NCI-H1092 (cell line): Measurements from ENCODE around the gene VTI1A.
"Not testable (repeated sequence)": the region's sequence is repeated elsewhere in the genome, so short reads cannot be mapped to it uniquely, and the experiment has no call there.

Source experiments
- DNase-seq: peaks from one replicate; lab custom pipeline; 2025; lab: John Stamatoyannopoulos, UW

VTI1A gene

GRCh38 chr10:112454910-112455779 is 8.1 kb downstream of the VTI1A start:
- no peak for DNase-seq

GRCh38 chr10:112456533-112456932 is 9.5 kb downstream of the VTI1A start:
- DNase-seq, result no peak

GRCh38 chr10:112460366-112460765 is 13.4 kb downstream of the VTI1A start:
- DNase-seq, result no peak

- no peak for DNase-seq
Observed at GRCh38 chr10:112461029-112461887, 14.2 kb downstream of the VTI1A start.

- not testable (repeated sequence) for DNase-seq
Observed at GRCh38 chr10:112464074-112464473, 17.1 kb downstream of the VTI1A start.

GRCh38 chr10:112465299-112465883 is 18.4 kb downstream of the VTI1A start:
- DNase-seq, result no peak

- DNase-seq, result no peak
Observed at GRCh38 chr10:112466802-112467201, 19.8 kb downstream of the VTI1A start.

GRCh38 chr10:112467541-112468075 is 20.6 kb downstream of the VTI1A start:
- DNase-seq, result no peak

- no peak for DNase-seq
Observed at GRCh38 chr10:112471878-112472487, 25.0 kb downstream of the VTI1A start.

- DNase-seq, result no peak
Observed at GRCh38 chr10:112475575-112476218, 28.7 kb downstream of the VTI1A start.

- DNase-seq, result no peak
Observed at GRCh38 chr10:112481602-112482001, 34.6 kb downstream of the VTI1A start.

GRCh38 chr10:112484399-112484798 is 37.4 kb downstream of the VTI1A start:
- no peak for DNase-seq

- DNase-seq, result no peak
Observed at GRCh38 chr10:112487964-112488363, 40.9 kb downstream of the VTI1A start.

GRCh38 chr10:112490545-112490944 is 43.5 kb downstream of the VTI1A start:
- DNase-seq, result peak; percentile 75

GRCh38 chr10:112491144-112491543 is 44.1 kb downstream of the VTI1A start:
- DNase-seq, result no peak

GRCh38 chr10:112492736-112493135 is 45.7 kb downstream of the VTI1A start:
- no peak for DNase-seq

- DNase-seq, result no peak
Observed at GRCh38 chr10:112497347-112497950, 50.4 kb downstream of the VTI1A start.

GRCh38 chr10:112498806-112499205 is 51.8 kb downstream of the VTI1A start:
- no peak for DNase-seq

GRCh38 chr10:112499985-112500384 is 53.0 kb downstream of the VTI1A start:
- not testable (repeated sequence) for DNase-seq

GRCh38 chr10:112502536-112502935 is 55.5 kb downstream of the VTI1A start:
- no peak for DNase-seq

GRCh38 chr10:112503643-112504042 is 56.6 kb downstream of the VTI1A start:
- no peak for DNase-seq
